CD14-positive monocyte (primary cell): ENCODE results near the gene RNF126. TPM values are rescaled to one million over a fixed set of nuclear protein-coding genes. Genes with fewer than 3 reads are reported as not detected.

Source experiments
- DNase-seq, 3 donors: peaks; one replicate each; pipeline ENCODE4 v3.0.0-alpha.2; 2011 to 2022
- H2AFZ ChIP-seq: 2 replicates; pipeline ENCODE4 v1.6.0; 2012; ENCODE audit warnings: mild to moderate bottlenecking, low read depth, low read length, inconsistent platforms; ENCODE audit not compliant: insufficient read depth, poor library complexity, severe bottlenecking
- H3K27ac ChIP-seq, 2 donors: 1 replicate in 1 of 2; 2 replicates in 1 of 2; pipeline ENCODE4 v1.5.1; 2012 to 2013; ENCODE audit warnings: low read length in 2 of 2, control low read depth in 1 of 2, inconsistent platforms in 1 of 2, low read depth in 1 of 2, mild to moderate bottlenecking in 1 of 2
- H3K27me3 ChIP-seq, 2 donors: one replicate each; pipeline versions ENCODE4 v1.6.0 to v1.6.1; 2011 to 2013; ENCODE audit warnings: low read length in 2 of 2; ENCODE audit not compliant: control insufficient read depth in 2 of 2, insufficient read depth in 2 of 2
- H3K36me3 ChIP-seq, 2 donors: replicated peaks in 1 of 2; 1 replicate in 1 of 2; 2 replicates in 1 of 2; pipeline versions ENCODE4 v1.5.1 to v1.6.1; 2012 to 2013; ENCODE audit warnings: low read length in 2 of 2, control low read depth in 1 of 2, inconsistent platforms in 1 of 2, mild to moderate bottlenecking in 1 of 2; ENCODE audit not compliant: insufficient read depth in 2 of 2, control insufficient read depth in 1 of 2
- H3K4me1 ChIP-seq, 2 donors: 1 replicate in 1 of 2; 2 replicates in 1 of 2; pipeline versions ENCODE4 v1.5.1 to v1.6.1; 2012 to 2013; ENCODE audit warnings: low read length in 2 of 2, control low read depth in 1 of 2, inconsistent platforms in 1 of 2, mild to moderate bottlenecking in 1 of 2, moderate library complexity in 1 of 2; ENCODE audit not compliant: insufficient read depth in 2 of 2, control insufficient read depth in 1 of 2
- H3K4me2 ChIP-seq: replicated peaks from 2 replicates; pipeline ENCODE3; 2012; ENCODE audit warnings: low read length, moderate library complexity, mild to moderate bottlenecking; ENCODE audit not compliant: poor library complexity, severe bottlenecking; ENCODE audit errors: extremely low read depth
- H3K4me3 ChIP-seq, 3 experiments: fragments of 200-600 bp in 1 of 3; sonication (generic) in 1 of 3; replicated peaks in 1 of 3; 1 replicate in 2 of 3; 2 replicates in 1 of 3; pipeline ENCODE4 v1.5.1; 2011 to 2013; ENCODE audit warnings: low read length in 3 of 3, mild to moderate bottlenecking in 3 of 3, control low read depth in 2 of 3, low read depth in 2 of 3, inconsistent platforms in 1 of 3, moderate library complexity in 1 of 3
- H3K79me2 ChIP-seq: 2 replicates; pipeline ENCODE4 v1.6.0; 2012; ENCODE audit warnings: mild to moderate bottlenecking, control low read depth, inconsistent platforms, low read length, moderate library complexity; ENCODE audit not compliant: insufficient read depth
- H3K9ac ChIP-seq: 2 replicates; pipeline ENCODE4 v1.6.0; 2017; ENCODE audit warnings: low read length, mild to moderate bottlenecking; ENCODE audit not compliant: insufficient read depth, poor library complexity, severe bottlenecking
- H3K9me3 ChIP-seq, 2 donors: replicated peaks in 1 of 2; 1 replicate in 1 of 2; 2 replicates in 1 of 2; pipeline versions ENCODE4 v1.5.1 to v1.6.1; 2012 to 2013; ENCODE audit warnings: low read length in 2 of 2, control low read depth in 1 of 2; ENCODE audit not compliant: control insufficient read depth in 1 of 2, insufficient read depth in 1 of 2
- H4K20me1 ChIP-seq: 2 replicates; pipeline ENCODE4 v1.6.0; 2012; ENCODE audit warnings: mild to moderate bottlenecking, low read length, control low read depth, moderate library complexity; ENCODE audit not compliant: insufficient read depth
- H3K27ac Mint-ChIP-seq, 7 donors: one replicate each; pipeline ENCODE4 v1.8.0; 2020; ENCODE audit warnings: mild to moderate bottlenecking in 7 of 7, mixed read lengths in 7 of 7, moderate library complexity in 6 of 7, inconsistent platforms in 2 of 7
- H3K27me3 Mint-ChIP-seq, 3 donors: one replicate each; pipeline ENCODE4 v1.8.0; 2021 to 2022; ENCODE audit warnings: low read depth in 3 of 3, mild to moderate bottlenecking in 3 of 3, mixed read lengths in 3 of 3, moderate library complexity in 3 of 3, inconsistent platforms in 1 of 3
- H3K36me3 Mint-ChIP-seq, 2 donors: one replicate each; pipeline ENCODE4 v1.8.0; 2020; ENCODE audit warnings: mixed read lengths in 2 of 2, inconsistent platforms in 1 of 2, mild to moderate bottlenecking in 1 of 2
- H3K4me1 Mint-ChIP-seq: one replicate; pipeline ENCODE4 v1.8.0; 2020; ENCODE audit warnings: mild to moderate bottlenecking, mixed read lengths
- H3K4me3 Mint-ChIP-seq, 2 donors: one replicate each; pipeline ENCODE4 v1.8.0; 2020; ENCODE audit warnings: mild to moderate bottlenecking in 2 of 2, mixed read lengths in 2 of 2, moderate library complexity in 1 of 2
- H3K9me3 Mint-ChIP-seq, 7 donors: one replicate each; pipeline ENCODE4 v1.8.0; 2020 to 2022; ENCODE audit warnings: mixed read lengths in 7 of 7, mild to moderate bottlenecking in 6 of 7, moderate library complexity in 6 of 7, inconsistent platforms in 2 of 7
- CTCF ChIP-seq: fragments of 200-600 bp; IDR thresholded peaks from one replicate; pipeline ENCODE4 v1.8.0; 2022; ENCODE audit warnings: antibody characterized with exemption, mild to moderate bottlenecking
- WGBS: methylation state at CpG from one replicate; pipeline ENCODE4 v1.1.5; 2013; ENCODE audit warnings: missing lambda C conversion rate; ENCODE audit not compliant: insufficient coverage; 5-methylcytosine and 5-hydroxymethylcytosine counted together
- intact Hi-C, 2 donors: fragments of 100-400 bp; cut with micrococcal nuclease; formaldehyde crosslinking; loops; one replicate each; pipeline versions ENCODE4 v1.15.0 to v1.15.1; 2023
- polyA plus RNA-seq, 3 donors: library from polyadenylated mRNA; depleted of rRNA in 1 of 3; unstranded in 2 of 3; stranded (reverse) in 1 of 3; fragments of 300-500 nt in 2 of 3; fragments of >200 nt in 1 of 3; fragmentation: Illumina TruSeq in 2 of 3; gene quantifications; 1 replicate in 2 of 3; 2 replicates in 1 of 3; pipeline ENCODE4 v1.2.3, GENCODE V29; 2012 to 2021

Gene RNF126
- polyA plus RNA-seq, 3 donors: 29.1 to 51.6 (median 31.6) TPM

- no peak for DNase-seq
- H3K36me3 Mint-ChIP-seq: peaks cover 0 to 4% of the 10 kb centered on the region in 2 donors
- Histone ChIP-seq H3K36me3 (no peaks in the 10 kb centered on the region), H3K27ac (no peak overlapping the region), H4K20me1 (no peaks in the 10 kb centered on the region), H3K79me2 (peaks cover 10% of the 10 kb centered on the region), H3K9me3 (no peaks in the 10 kb centered on the region), H3K9ac (no peak overlapping the region), H3K27me3 (peaks cover 0 to 30% of the 10 kb centered on the region in 2 donors), H2AFZ (no peak overlapping the region), H3K4me2 (peak overlapping the region; percentile 88), H3K4me1 (peaks cover 42 to 52% of the 10 kb centered on the region in 2 donors), H3K4me3 (peak overlapping the region in 1 of 3 experiments; percentile 76)
- peaks cover 42% of the 10 kb centered on the region for H3K4me1 Mint-ChIP-seq
- intact Hi-C loops: loop anchor here in 1 of 2 donors (1.0 kb wide), 1 partner anchor 14 kb away; no protein-coding TSS in a partner anchor
- peaks cover 0 to 3% (median 2%) of the 10 kb centered on the region in 7 donors for H3K9me3 Mint-ChIP-seq
- peak overlapping the region; percentile 73 to 78 for H3K4me3 Mint-ChIP-seq
- H3K27ac Mint-ChIP-seq: peak overlapping the region in 4 of 7 donors; percentile 58 to 74 (median 66)
- peaks cover 14 to 46% (median 32%) of the 10 kb centered on the region in 3 donors for H3K27me3 Mint-ChIP-seq
- 95% methylated on average over 15 of the region's 16 CpGs for whole genome bisulfite sequencing
- TF ChIP-seq CTCF: no peak
These were observed 15.9 kb upstream of the RNF126 start for GRCh38 chr19:678791-679388.

DNA sequence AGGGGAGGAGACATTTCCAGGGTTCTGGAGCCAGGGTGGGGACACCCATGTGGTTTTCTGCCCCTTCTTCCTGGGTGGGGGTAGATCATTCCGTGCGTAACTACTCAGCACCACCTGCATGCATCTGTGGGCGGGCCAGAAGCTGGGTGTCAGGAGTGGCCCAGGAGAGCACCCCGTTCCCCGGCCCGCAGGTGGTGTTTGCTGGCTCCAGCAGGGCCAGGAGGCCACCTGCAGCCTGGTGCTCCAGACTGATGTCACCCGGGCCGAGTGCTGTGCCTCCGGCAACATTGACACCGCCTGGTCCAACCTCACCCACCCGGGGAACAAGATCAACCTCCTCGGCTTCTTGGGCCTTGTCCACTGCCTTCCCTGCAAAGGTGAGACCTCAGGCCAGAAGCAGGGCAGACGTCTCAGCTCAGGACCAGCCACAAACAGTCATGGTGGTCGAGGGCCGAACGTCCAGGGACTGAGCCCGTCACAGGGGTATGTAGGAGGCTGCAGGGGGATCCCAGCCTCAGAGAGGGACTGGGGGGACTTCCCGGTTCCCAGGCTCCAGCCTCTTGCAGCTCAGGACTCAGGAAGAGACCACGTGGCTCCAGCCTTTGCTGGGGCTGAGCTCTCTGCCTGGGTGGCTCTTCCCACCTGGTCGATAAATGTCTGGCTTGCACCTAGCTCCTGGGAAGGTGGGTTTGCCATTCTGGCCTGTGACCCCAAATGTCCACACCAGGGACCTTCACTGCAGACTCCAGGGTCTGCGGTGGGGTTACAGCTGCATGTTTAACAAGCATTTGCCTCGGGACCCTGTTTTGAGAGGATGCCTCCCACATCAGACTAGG, 14.8 kb upstream of the RNF126 start:
- H3K79me2 ChIP-seq: peaks cover 10% of the 10 kb centered on the region
- 82% methylated on average over 17 of the region's 22 CpGs for WGBS
- no peak overlapping the region for H3K9ac ChIP-seq
- peaks cover 48% of the 10 kb centered on the region for H3K4me1 Mint-ChIP-seq
- peaks cover 43 to 54% of the 10 kb centered on the region in 2 donors for H3K4me1 ChIP-seq
- H3K27me3 ChIP-seq: peaks cover 0 to 30% of the 10 kb centered on the region in 2 donors
- H3K27ac ChIP-seq: no peak overlapping the region
- no peak overlapping the region for H3K27ac Mint-ChIP-seq
- TF ChIP-seq CTCF: no peak
- H2AFZ ChIP-seq: no peak overlapping the region
- H3K4me3 ChIP-seq: no peak overlapping the region
- H3K9me3 ChIP-seq: no peaks in the 10 kb centered on the region
- peak overlapping the region; percentile 67 for H3K4me2 ChIP-seq
- DNase-seq: no peak
- no peaks in the 10 kb centered on the region for H4K20me1 ChIP-seq
- no peaks in the 10 kb centered on the region for H3K36me3 ChIP-seq
- peaks cover 14 to 46% (median 32%) of the 10 kb centered on the region in 3 donors for H3K27me3 Mint-ChIP-seq
- intact Hi-C loops: no loop called here
- peaks cover 0 to 3% (median 2%) of the 10 kb centered on the region in 7 donors for H3K9me3 Mint-ChIP-seq
- H3K36me3 Mint-ChIP-seq: peaks cover 3 to 4% of the 10 kb centered on the region in 2 donors
- H3K4me3 Mint-ChIP-seq: peak overlapping the region; percentile 16 to 57
